GM21717 (cell line): ENCODE measurements around the gene ARPP21.

ENCODE experiments used
- ATAC-seq: cut with Tn5 transposase; IDR thresholded peaks from one replicate; pipeline ENCODE4 v1.9.1; 2021; ENCODE audit warnings: mild to moderate bottlenecking, moderate library complexity; ENCODE audit not compliant: unreplicated experiment

The ARPP21 gene

GRCh38 chr3:35641331-35641730 lies 2.0 kb downstream of the ARPP21 start:
- ATAC-seq: no peak

GRCh38 chr3:35641920-35642527 lies 2.7 kb downstream of the ARPP21 start:
- no peak for ATAC-seq

- no peak for ATAC-seq
Observed at GRCh38 chr3:35643495-35643894, 4.2 kb downstream of the ARPP21 start.

GRCh38 chr3:35644451-35644850 lies 5.1 kb downstream of the ARPP21 start:
- no peak for ATAC-seq

- no peak for ATAC-seq
Observed at GRCh38 chr3:35645189-35645588, 5.9 kb downstream of the ARPP21 start.

GRCh38 chr3:35646081-35646480 lies 6.8 kb downstream of the ARPP21 start:
- ATAC-seq: no peak

GRCh38 chr3:35647461-35647860 lies 8.1 kb downstream of the ARPP21 start:
- no peak for ATAC-seq

- ATAC-seq: no peak
Observed at GRCh38 chr3:35648347-35648746, 9.0 kb downstream of the ARPP21 start.

- ATAC-seq: no peak
Observed at GRCh38 chr3:35649405-35649804, 10.1 kb downstream of the ARPP21 start.

GRCh38 chr3:35651426-35651825 lies 12.1 kb downstream of the ARPP21 start:
- ATAC-seq: no peak

- ATAC-seq: no peak
Observed at GRCh38 chr3:35651851-35652250, 12.5 kb downstream of the ARPP21 start.

GRCh38 chr3:35653347-35653746 lies 14.0 kb downstream of the ARPP21 start:
- ATAC-seq: no peak

GRCh38 chr3:35654476-35654875 lies 15.2 kb downstream of the ARPP21 start:
- no peak for ATAC-seq

- ATAC-seq: no peak
Observed at GRCh38 chr3:35658686-35659085, 19.4 kb downstream of the ARPP21 start.

- no peak for ATAC-seq
Observed at GRCh38 chr3:35659768-35660167, 20.4 kb downstream of the ARPP21 start.

- ATAC-seq: no peak
Observed at GRCh38 chr3:35663471-35663870, 24.1 kb downstream of the ARPP21 start.

GRCh38 chr3:35664460-35664919 lies 25.2 kb downstream of the ARPP21 start:
- ATAC-seq: peak; percentile 69

- no peak for ATAC-seq
Observed at GRCh38 chr3:35665390-35666055, 26.2 kb downstream of the ARPP21 start.

- ATAC-seq: no peak
Observed at GRCh38 chr3:35666888-35667287, 27.6 kb downstream of the ARPP21 start.

GRCh38 chr3:35670408-35670965 lies 31.2 kb downstream of the ARPP21 start:
- no peak for ATAC-seq

- ATAC-seq: no peak
Observed at GRCh38 chr3:35671483-35671882, 32.2 kb downstream of the ARPP21 start.

GRCh38 chr3:35673017-35673416 lies 33.7 kb downstream of the ARPP21 start:
- ATAC-seq: no peak
